ENCODE results near the gene C11orf98. TPM values are rescaled to one million over a fixed set of nuclear protein-coding genes. Genes with fewer than 3 reads are reported as not detected.
A peak's percentile ranks its signal among the peaks of the same experiment; 100 is the strongest.
"Not testable (repeated sequence)": the region's sequence is repeated elsewhere in the genome, so short reads cannot be mapped to it uniquely, and the experiment has no call there.

The C11orf98 gene
- polyA plus RNA-seq, 1 donor from 2014 or later, result 92.0 TPM

DNA sequence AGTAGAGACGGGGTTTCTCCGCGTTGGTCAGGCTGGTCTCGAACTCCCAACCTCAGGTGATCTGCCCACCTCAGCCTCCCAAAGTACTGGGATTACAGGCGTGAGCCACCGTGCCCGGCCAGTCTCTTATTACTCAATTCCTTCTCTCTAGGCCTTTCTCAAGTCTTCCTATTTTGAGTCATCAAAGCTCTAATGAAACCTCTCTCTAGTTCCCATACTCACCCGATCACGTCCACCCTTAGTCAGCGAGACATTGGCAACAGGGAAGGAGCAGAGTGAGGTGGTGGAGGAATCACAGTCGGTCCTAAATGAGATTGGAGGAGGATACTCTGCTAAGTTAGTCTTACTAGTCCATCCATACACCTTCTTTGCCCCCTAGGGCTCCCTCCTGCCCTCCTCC is 37.2 kb upstream of the C11orf98 start:
- no peaks in the 10 kb centered on the region for H3K27me3 ChIP-seq (ENCODE audit: insufficient read depth, low read depth, low read length)
- H3K4me3 ChIP-seq (ENCODE audit: low read length), result no peak overlapping the region
- H3K9me3 ChIP-seq (ENCODE audit: low read length), result no peaks in the 10 kb centered on the region
- H3K36me3 ChIP-seq (ENCODE audit: insufficient read depth, low read length), result no peaks in the 10 kb centered on the region
- TF ChIP-seq, protein P1, sequence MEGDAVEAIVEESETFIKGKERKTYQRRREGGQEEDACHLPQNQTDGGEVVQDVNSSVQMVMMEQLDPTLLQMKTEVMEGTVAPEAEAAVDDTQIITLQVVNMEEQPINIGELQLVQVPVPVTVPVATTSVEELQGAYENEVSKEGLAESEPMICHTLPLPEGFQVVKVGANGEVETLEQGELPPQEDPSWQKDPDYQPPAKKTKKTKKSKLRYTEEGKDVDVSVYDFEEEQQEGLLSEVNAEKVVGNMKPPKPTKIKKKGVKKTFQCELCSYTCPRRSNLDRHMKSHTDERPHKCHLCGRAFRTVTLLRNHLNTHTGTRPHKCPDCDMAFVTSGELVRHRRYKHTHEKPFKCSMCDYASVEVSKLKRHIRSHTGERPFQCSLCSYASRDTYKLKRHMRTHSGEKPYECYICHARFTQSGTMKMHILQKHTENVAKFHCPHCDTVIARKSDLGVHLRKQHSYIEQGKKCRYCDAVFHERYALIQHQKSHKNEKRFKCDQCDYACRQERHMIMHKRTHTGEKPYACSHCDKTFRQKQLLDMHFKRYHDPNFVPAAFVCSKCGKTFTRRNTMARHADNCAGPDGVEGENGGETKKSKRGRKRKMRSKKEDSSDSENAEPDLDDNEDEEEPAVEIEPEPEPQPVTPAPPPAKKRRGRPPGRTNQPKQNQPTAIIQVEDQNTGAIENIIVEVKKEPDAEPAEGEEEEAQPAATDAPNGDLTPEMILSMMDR (IDR thresholded peaks at IDR 0.05; ENCODE audit: poor library complexity, severe bottlenecking), result no peak
- TF ChIP-seq, protein P2, sequence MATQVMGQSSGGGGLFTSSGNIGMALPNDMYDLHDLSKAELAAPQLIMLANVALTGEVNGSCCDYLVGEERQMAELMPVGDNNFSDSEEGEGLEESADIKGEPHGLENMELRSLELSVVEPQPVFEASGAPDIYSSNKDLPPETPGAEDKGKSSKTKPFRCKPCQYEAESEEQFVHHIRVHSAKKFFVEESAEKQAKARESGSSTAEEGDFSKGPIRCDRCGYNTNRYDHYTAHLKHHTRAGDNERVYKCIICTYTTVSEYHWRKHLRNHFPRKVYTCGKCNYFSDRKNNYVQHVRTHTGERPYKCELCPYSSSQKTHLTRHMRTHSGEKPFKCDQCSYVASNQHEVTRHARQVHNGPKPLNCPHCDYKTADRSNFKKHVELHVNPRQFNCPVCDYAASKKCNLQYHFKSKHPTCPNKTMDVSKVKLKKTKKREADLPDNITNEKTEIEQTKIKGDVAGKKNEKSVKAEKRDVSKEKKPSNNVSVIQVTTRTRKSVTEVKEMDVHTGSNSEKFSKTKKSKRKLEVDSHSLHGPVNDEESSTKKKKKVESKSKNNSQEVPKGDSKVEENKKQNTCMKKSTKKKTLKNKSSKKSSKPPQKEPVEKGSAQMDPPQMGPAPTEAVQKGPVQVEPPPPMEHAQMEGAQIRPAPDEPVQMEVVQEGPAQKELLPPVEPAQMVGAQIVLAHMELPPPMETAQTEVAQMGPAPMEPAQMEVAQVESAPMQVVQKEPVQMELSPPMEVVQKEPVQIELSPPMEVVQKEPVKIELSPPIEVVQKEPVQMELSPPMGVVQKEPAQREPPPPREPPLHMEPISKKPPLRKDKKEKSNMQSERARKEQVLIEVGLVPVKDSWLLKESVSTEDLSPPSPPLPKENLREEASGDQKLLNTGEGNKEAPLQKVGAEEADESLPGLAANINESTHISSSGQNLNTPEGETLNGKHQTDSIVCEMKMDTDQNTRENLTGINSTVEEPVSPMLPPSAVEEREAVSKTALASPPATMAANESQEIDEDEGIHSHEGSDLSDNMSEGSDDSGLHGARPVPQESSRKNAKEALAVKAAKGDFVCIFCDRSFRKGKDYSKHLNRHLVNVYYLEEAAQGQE (IDR thresholded peaks at IDR 0.05; ENCODE audit: borderline replicate concordance), result no peak
- no peak for TF ChIP-seq EZH2 (IDR thresholded peaks at IDR 0.05; ENCODE audit: borderline replicate concordance, insufficient read depth, low read length, poor library complexity, severe bottlenecking)
- TF ChIP-seq TAF1 (IDR thresholded peaks at IDR 0.05; ENCODE audit: low read depth), result no peak
- no peak for TF ChIP-seq POLR2AphosphoS5 (IDR thresholded peaks at IDR 0.05)
- TF ChIP-seq RAD21 (conservative IDR thresholded peaks at IDR 0.05), result no peak
- TF ChIP-seq MXI1 (conservative IDR thresholded peaks at IDR 0.05; ENCODE audit: poor library complexity, severe bottlenecking), result no peak
- TF ChIP-seq EP300 (conservative IDR thresholded peaks at IDR 0.05; ENCODE audit: poor library complexity, severe bottlenecking), result no peak
- TF ChIP-seq SMC3 (conservative IDR thresholded peaks at IDR 0.05; ENCODE audit: poor library complexity), result no peak
- peaks cover 25% of the 10 kb centered on the region for H3K79me2 ChIP-seq (replicated peaks; ENCODE audit: insufficient read depth, low read length)
- no peak overlapping the region for H3K9ac ChIP-seq (ENCODE audit: low read length)
- no peaks in the 10 kb centered on the region for H3K9me2 ChIP-seq (ENCODE audit: insufficient read depth, low read length)
- no peak overlapping the region for H3K4me2 ChIP-seq (ENCODE audit: low read length)
- H3F3A ChIP-seq (ENCODE audit: insufficient read depth, low read length, poor library complexity, severe bottlenecking), result no peaks in the 10 kb centered on the region
- H4K20me1 ChIP-seq (ENCODE audit: insufficient read depth), result no peaks in the 10 kb centered on the region
- no peak overlapping the region for H2AFZ ChIP-seq (ENCODE audit: low read depth, low read length)
- no peak overlapping the region for H3K27ac ChIP-seq (ENCODE audit: low read length)

DNA sequence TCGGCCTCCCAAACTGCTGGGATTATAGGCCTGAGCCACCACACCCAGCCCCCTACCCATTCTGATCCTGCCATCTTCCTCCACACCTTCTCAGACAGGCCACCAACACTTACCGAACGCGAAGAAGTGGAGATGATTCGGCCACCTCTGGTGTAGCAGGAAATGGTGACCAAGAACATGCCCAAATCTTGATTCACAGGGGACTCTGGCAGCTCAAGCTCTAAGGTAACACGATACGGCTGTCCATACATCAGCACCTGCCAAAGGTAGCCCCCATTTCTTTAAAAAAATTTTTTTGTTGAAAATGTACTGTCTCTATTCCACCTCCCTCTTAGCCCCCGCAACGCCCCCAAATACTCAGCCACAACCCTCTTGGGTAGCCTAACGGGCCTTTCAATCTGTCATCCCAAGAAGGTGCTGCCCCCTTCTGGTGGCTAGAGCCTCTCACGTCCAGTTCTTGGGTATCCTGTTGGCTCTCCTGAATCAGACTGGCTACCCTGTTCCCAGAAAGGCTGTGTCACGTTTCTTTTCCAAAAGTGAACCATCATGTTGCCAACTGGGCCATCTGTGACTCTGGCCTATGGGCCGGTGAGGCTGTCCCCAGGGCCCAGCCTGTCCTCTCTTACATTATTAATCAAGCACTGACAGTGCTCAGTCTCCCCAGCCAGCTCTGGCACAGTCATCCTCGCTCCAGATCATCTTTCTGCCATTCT is 29.6 kb upstream of the C11orf98 start:
- Histone ChIP-seq H3K9me3 (ENCODE audit: low read length) (no peaks in the 10 kb centered on the region), H3K9ac (ENCODE audit: low read length) (no peak overlapping the region), H3K9me2 (ENCODE audit: insufficient read depth, low read length) (no peaks in the 10 kb centered on the region), H4K20me1 (ENCODE audit: insufficient read depth) (no peaks in the 10 kb centered on the region), H3K36me3 (ENCODE audit: insufficient read depth, low read length) (no peaks in the 10 kb centered on the region), H3K4me2 (ENCODE audit: low read length) (no peak overlapping the region), H3K27me3 (ENCODE audit: insufficient read depth, low read depth, low read length) (no peaks in the 10 kb centered on the region), H3K4me3 (ENCODE audit: low read length) (no peak overlapping the region), H3F3A (ENCODE audit: insufficient read depth, low read length, poor library complexity, severe bottlenecking) (no peaks in the 10 kb centered on the region), H3K79me2 (replicated peaks; ENCODE audit: insufficient read depth, low read length) (no peaks in the 10 kb centered on the region), H2AFZ (ENCODE audit: low read depth, low read length) (no peak overlapping the region), H3K27ac (ENCODE audit: low read length) (no peak overlapping the region)
- peak; percentile 65 for TF ChIP-seq SMC3 (conservative IDR thresholded peaks at IDR 0.05; ENCODE audit: poor library complexity)
- no peak for TF ChIP-seq EP300 (conservative IDR thresholded peaks at IDR 0.05; ENCODE audit: poor library complexity, severe bottlenecking)
- TF ChIP-seq EZH2 (IDR thresholded peaks at IDR 0.05; ENCODE audit: borderline replicate concordance, insufficient read depth, low read length, poor library complexity, severe bottlenecking), result no peak
- no peak for TF ChIP-seq TAF1 (IDR thresholded peaks at IDR 0.05; ENCODE audit: low read depth)
- no peak for TF ChIP-seq MXI1 (conservative IDR thresholded peaks at IDR 0.05; ENCODE audit: poor library complexity, severe bottlenecking)
- no peak for TF ChIP-seq POLR2AphosphoS5 (IDR thresholded peaks at IDR 0.05)
- TF ChIP-seq RAD21 (conservative IDR thresholded peaks at IDR 0.05), result peak; percentile 56
- TF ChIP-seq, protein P2 (IDR thresholded peaks at IDR 0.05; ENCODE audit: borderline replicate concordance), result no peak
- TF ChIP-seq, protein P1 (IDR thresholded peaks at IDR 0.05; ENCODE audit: poor library complexity, severe bottlenecking), result peak; percentile 69

DNA sequence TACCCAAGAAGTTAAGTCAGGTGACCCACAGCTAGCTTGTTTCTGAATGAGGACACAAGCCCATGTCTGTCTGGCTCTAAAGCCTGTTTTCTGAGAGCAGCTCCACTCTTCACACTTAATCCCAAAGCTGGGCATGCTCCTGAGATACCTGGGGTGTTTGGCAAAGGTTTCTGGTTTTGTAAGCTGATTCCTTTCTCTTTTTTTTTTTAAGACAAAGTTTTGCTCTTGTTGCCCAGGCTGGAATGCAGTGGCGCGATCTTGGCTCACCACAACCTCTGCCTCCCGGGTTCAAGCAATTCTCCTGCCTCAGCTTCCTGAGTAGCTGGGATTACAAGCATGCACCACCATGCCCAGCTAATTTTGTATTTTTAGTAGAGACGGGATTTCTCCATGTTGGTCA is 28.6 kb upstream of the C11orf98 start:
- H3K9me3 ChIP-seq (ENCODE audit: low read length); H4K20me1 ChIP-seq (ENCODE audit: insufficient read depth); H2AFZ ChIP-seq (ENCODE audit: low read depth, low read length); H3K4me3 ChIP-seq (ENCODE audit: low read length); H3K27ac ChIP-seq (ENCODE audit: low read length); H3K79me2 ChIP-seq (replicated peaks; ENCODE audit: insufficient read depth, low read length); H3K36me3 ChIP-seq (ENCODE audit: insufficient read depth, low read length); H3K27me3 ChIP-seq (ENCODE audit: insufficient read depth, low read depth, low read length); H3K4me2 ChIP-seq (ENCODE audit: low read length); H3K9me2 ChIP-seq (ENCODE audit: insufficient read depth, low read length); H3F3A ChIP-seq (ENCODE audit: insufficient read depth, low read length, poor library complexity, severe bottlenecking); H3K9ac ChIP-seq (ENCODE audit: low read length): not testable (repeated sequence)

Data from neural cell (in vitro differentiated cells).